Measurements from ENCODE around the gene CREB5.

DNA sequence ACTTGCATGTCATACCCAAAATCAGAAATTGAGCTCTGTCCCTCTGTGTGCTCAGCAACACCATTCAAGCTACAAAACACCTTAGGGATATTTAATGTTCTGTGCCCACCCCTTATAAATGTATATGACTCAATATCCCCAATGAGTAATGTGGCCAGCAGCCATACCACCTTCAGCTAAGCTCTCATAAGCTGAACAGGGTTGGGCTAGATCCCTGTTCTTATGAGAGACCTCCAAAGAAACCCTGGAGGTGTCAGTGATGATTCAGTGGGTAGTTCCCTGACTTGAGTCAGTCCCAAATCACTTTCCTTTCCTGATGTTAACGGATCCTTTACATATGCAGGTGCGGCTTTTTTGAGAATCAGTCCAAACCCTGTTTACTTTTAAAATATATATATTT is 253.8 kb downstream of the CREB5 start:
- no peak for TF ChIP-seq TAF1 (IDR thresholded peaks at IDR 0.05; ENCODE audit: borderline replicate concordance, low read depth, low read length)
- TF ChIP-seq POLR2A (IDR thresholded peaks at IDR 0.05; ENCODE audit: low read depth, low read length): no peak

All from GM12892 (cell line).